HEK293 (cell line): ENCODE measurements around the gene FSTL4.

ENCODE experiments used
- CTCF ChIP-seq: fragments of 450-650 bp; formaldehyde crosslinking; IDR thresholded peaks from 2 replicates; pipeline ENCODE4 v1.5.1; 2016; ENCODE audit warnings: missing biosample characterization, missing genetic modification characterization
- HOXA7 ChIP-seq: sonication (generic); formaldehyde crosslinking; IDR thresholded peaks from 2 replicates; pipeline ENCODE4 v1.8.1; 2022; ENCODE audit warnings: missing genetic modification reagents, borderline replicate concordance
- PRDM10 ChIP-seq: fragments of 450-650 bp; formaldehyde crosslinking; IDR thresholded peaks from 2 replicates; pipeline ENCODE4 v1.5.1; 2016; ENCODE audit warnings: missing biosample characterization, missing genetic modification characterization
- TRIM28 ChIP-seq: IDR thresholded peaks from 2 replicates; pipeline ENCODE4 v1.6.1; 2011; ENCODE audit warnings: low read length, control low read depth, borderline replicate concordance
- ZBTB20 ChIP-seq: fragments of 450-650 bp; formaldehyde crosslinking; IDR thresholded peaks from 2 replicates; pipeline ENCODE4 v1.5.1; 2016; ENCODE audit warnings: missing biosample characterization, missing genetic modification characterization
- ZBTB49 ChIP-seq: fragments of 450-650 bp; formaldehyde crosslinking; IDR thresholded peaks from 2 replicates; pipeline ENCODE4 v1.5.1; 2016; ENCODE audit warnings: missing biosample characterization, missing genetic modification characterization, low read depth
- ZNF23 ChIP-seq: fragments of 450-650 bp; formaldehyde crosslinking; IDR thresholded peaks from 2 replicates; pipeline ENCODE4 v1.5.1; 2016; ENCODE audit warnings: missing biosample characterization, missing genetic modification characterization, borderline replicate concordance
- ZNF302 ChIP-seq: fragments of 450-650 bp; formaldehyde crosslinking; IDR thresholded peaks from 2 replicates; pipeline ENCODE4 v1.5.1; 2016; ENCODE audit warnings: missing biosample characterization, missing genetic modification characterization, low read depth
- ZNF513 ChIP-seq: fragments of 450-650 bp; IDR thresholded peaks from 2 replicates; pipeline ENCODE4 v1.5.1; 2018; ENCODE audit warnings: missing biosample characterization, missing genetic modification characterization
- ZNF600 ChIP-seq: fragments of 450-650 bp; formaldehyde crosslinking; IDR thresholded peaks from 2 replicates; pipeline ENCODE4 v1.5.1; 2016; ENCODE audit warnings: missing biosample characterization, missing genetic modification characterization
- TF ChIP-seq, protein P1 (sequence below): fragments of 450-650 bp; formaldehyde crosslinking; conservative IDR thresholded peaks from 2 replicates; pipeline ENCODE4 v1.5.1; 2016; ENCODE audit warnings: low read depth, missing biosample characterization, missing genetic modification characterization

DNA sequence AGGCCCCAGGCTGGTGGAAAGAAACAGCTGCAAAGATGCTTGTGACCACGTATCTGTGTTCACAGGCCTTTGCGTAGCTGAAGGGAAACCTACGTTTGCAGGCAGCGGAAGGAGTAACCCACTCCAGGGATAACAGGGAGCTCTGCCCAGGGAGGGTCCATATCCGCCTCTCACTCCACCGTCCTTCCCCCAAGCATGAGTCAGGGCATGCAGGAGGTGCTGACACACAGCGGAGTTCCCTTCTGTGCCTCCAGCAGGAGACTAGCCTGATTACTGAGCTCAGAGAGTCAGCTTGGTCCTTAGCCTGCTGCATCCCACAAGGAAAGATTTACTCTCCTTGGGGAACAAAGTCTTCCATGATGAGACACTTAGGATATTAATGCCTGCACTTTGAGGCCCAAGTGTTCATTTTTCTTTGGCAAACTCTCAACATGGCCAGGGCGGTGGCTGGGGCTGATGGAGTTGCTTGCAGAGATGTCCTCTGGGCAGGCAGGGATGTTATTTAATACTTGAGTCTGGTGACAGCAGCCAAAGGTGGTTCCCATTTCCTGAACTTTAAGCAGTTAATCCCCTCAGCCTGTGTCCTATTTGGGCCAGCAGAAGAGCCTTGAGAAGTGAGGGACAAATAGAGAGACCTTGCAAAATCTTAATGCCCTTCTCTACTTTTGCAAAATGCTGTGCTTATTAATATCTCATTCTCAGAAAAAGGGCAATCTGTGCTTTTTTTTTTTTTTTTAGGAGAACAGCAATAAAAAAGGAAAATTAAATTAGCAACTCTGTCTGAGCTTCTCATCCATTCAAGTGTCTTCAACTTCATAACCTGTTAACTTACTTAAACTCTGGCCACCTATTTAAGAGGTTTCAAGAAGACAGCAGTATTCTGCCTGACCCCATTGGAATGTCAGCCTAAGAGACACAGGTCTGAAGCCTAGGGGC lies 338.4 kb downstream of the FSTL4 start:
- TF ChIP-seq PRDM10 (tag by site-specific recombination) (no peak), ZNF600 (tag by site-specific recombination) (no peak; the same call in 1 of the 2 replicates), ZNF23 (no peak), CTCF (tag by site-specific recombination) (no peak), ZBTB49 (tag by site-specific recombination) (no peak), ZNF513 (no peak), ZNF302 (tag by site-specific recombination) (no peak), ZBTB20 (tag by site-specific recombination) (no peak), HOXA7 (CRISPR knock-in tag) (no peak), TRIM28 (no peak)
- TF ChIP-seq, protein P1, sequence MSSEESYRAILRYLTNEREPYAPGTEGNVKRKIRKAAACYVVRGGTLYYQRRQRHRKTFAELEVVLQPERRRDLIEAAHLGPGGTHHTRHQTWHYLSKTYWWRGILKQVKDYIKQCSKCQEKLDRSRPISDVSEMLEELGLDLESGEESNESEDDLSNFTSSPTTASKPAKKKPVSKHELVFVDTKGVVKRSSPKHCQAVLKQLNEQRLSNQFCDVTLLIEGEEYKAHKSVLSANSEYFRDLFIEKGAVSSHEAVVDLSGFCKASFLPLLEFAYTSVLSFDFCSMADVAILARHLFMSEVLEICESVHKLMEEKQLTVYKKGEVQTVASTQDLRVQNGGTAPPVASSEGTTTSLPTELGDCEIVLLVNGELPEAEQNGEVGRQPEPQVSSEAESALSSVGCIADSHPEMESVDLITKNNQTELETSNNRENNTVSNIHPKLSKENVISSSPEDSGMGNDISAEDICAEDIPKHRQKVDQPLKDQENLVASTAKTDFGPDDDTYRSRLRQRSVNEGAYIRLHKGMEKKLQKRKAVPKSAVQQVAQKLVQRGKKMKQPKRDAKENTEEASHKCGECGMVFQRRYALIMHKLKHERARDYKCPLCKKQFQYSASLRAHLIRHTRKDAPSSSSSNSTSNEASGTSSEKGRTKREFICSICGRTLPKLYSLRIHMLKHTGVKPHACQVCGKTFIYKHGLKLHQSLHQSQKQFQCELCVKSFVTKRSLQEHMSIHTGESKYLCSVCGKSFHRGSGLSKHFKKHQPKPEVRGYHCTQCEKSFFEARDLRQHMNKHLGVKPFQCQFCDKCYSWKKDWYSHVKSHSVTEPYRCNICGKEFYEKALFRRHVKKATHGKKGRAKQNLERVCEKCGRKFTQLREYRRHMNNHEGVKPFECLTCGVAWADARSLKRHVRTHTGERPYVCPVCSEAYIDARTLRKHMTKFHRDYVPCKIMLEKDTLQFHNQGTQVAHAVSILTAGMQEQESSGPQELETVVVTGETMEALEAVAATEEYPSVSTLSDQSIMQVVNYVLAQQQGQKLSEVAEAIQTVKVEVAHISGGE (tag by site-specific recombination) = no peak
